DND-41 (cell line): ENCODE measurements around the gene NEGR1.

Experiments
- ATAC-seq: fragments of 200-7000 bp; cut with Tn5 transposase; 3 replicates; pipeline ENCODE4 v1.9.1; 2021; ENCODE audit warnings: low read depth; ENCODE audit not compliant: insufficient read depth
- DNase-seq: peaks from one replicate; pipeline ENCODE4 v3.0.0-alpha.2; 2020
- H2AFZ ChIP-seq: 2 replicates; pipeline ENCODE4 v1.6.0; 2012; ENCODE audit warnings: low read depth, low read length
- H3K27ac ChIP-seq: 2 replicates; pipeline ENCODE4 v1.5.1; 2012; ENCODE audit warnings: low read length, inconsistent platforms
- H3K27me3 ChIP-seq: fragments of 200-600 bp; sonication (generic); 2 replicates; pipeline ENCODE4 v1.6.0; 2012; ENCODE audit warnings: low read length, mild to moderate bottlenecking, inconsistent platforms; ENCODE audit not compliant: insufficient read depth, poor library complexity
- H3K36me3 ChIP-seq: 2 replicates; pipeline ENCODE4 v1.5.1; 2012; ENCODE audit warnings: low read length, inconsistent platforms; ENCODE audit not compliant: insufficient read depth
- H3K4me1 ChIP-seq: 2 replicates; pipeline ENCODE4 v1.5.1; 2012; ENCODE audit warnings: mild to moderate bottlenecking, low read length; ENCODE audit not compliant: insufficient read depth
- H3K4me2 ChIP-seq: 2 replicates; pipeline ENCODE4 v1.6.0; 2012; ENCODE audit warnings: mild to moderate bottlenecking, moderate library complexity, low read length, inconsistent platforms; ENCODE audit not compliant: insufficient read depth
- H3K4me3 ChIP-seq, 2 experiments: fragments of 200-600 bp in 1 of 2; shearing (Covaris generic) in 1 of 2; 2 replicates each; pipeline ENCODE4 v1.5.1; 2012 to 2016; ENCODE audit warnings: inconsistent platforms in 2 of 2, low read length in 2 of 2, mild to moderate bottlenecking in 2 of 2, low read depth in 1 of 2, moderate library complexity in 1 of 2
- H3K79me2 ChIP-seq: 2 replicates; pipeline ENCODE4 v1.6.0; 2012; ENCODE audit warnings: low read length, inconsistent platforms; ENCODE audit not compliant: insufficient read depth
- H3K9ac ChIP-seq: 2 replicates; pipeline ENCODE4 v1.6.0; 2012; ENCODE audit warnings: low read depth, mild to moderate bottlenecking, inconsistent platforms, low read length, moderate library complexity
- H3K9me3 ChIP-seq: 2 replicates; pipeline ENCODE4 v1.5.1; 2012; ENCODE audit warnings: low read length, moderate library complexity, mild to moderate bottlenecking, inconsistent platforms; ENCODE audit not compliant: insufficient read depth, severe bottlenecking
- H4K20me1 ChIP-seq: 2 replicates; pipeline ENCODE4 v1.6.0; 2012; ENCODE audit warnings: low read length; ENCODE audit not compliant: insufficient read depth
- CTCF ChIP-seq: IDR thresholded peaks from 2 replicates; pipeline ENCODE4 v1.5.1; 2012; ENCODE audit warnings: borderline replicate concordance, low read length, moderate library complexity, mild to moderate bottlenecking; ENCODE audit not compliant: poor library complexity, severe bottlenecking; ENCODE audit errors: extremely low read depth
- EZH2 ChIP-seq: IDR thresholded peaks from 3 replicates; pipeline ENCODE4 v1.6.1; 2012; ENCODE audit warnings: borderline replicate concordance, low read depth, mild to moderate bottlenecking, moderate library complexity, low read length, inconsistent platforms; ENCODE audit not compliant: severe bottlenecking

NEGR1 gene

GRCh38 chr1:72056516-72056915 is 225.8 kb downstream of the NEGR1 start:
- Histone ChIP-seq H3K4me1 (no peaks in the 10 kb centered on the region), H3K36me3 (no peaks in the 10 kb centered on the region), H3K27me3 (no peaks in the 10 kb centered on the region), H4K20me1 (no peaks in the 10 kb centered on the region), H3K4me2 (no peak overlapping the region), H3K4me3 (no peak overlapping the region), H2AFZ (no peak overlapping the region), H3K27ac (no peak overlapping the region), H3K9ac (no peak overlapping the region), H3K9me3 (no peaks in the 10 kb centered on the region), H3K79me2 (no peaks in the 10 kb centered on the region)
- no peak for ATAC-seq
- DNase-seq = no peak
- no peak for TF ChIP-seq EZH2
- TF ChIP-seq CTCF = no peak

GRCh38 chr1:72051538-72051937 is 230.8 kb downstream of the NEGR1 start:
- no peak overlapping the region for H3K27ac ChIP-seq
- H2AFZ ChIP-seq = no peak overlapping the region
- H3K79me2 ChIP-seq = no peaks in the 10 kb centered on the region
- no peaks in the 10 kb centered on the region for H4K20me1 ChIP-seq
- ATAC-seq = no peak
- DNase-seq = no peak
- H3K4me2 ChIP-seq = no peak overlapping the region
- H3K9me3 ChIP-seq = no peaks in the 10 kb centered on the region
- no peaks in the 10 kb centered on the region for H3K4me1 ChIP-seq
- H3K4me3 ChIP-seq = no peak overlapping the region
- no peak for TF ChIP-seq EZH2
- TF ChIP-seq CTCF = no peak
- no peaks in the 10 kb centered on the region for H3K36me3 ChIP-seq
- H3K27me3 ChIP-seq = no peaks in the 10 kb centered on the region
- no peak overlapping the region for H3K9ac ChIP-seq

- Histone ChIP-seq H3K9me3 (no peaks in the 10 kb centered on the region), H3K36me3 (no peaks in the 10 kb centered on the region), H3K4me2 (no peak overlapping the region), H3K9ac (no peak overlapping the region), H3K4me1 (no peaks in the 10 kb centered on the region), H3K4me3 (no peak overlapping the region), H3K27ac (no peak overlapping the region), H4K20me1 (no peaks in the 10 kb centered on the region), H2AFZ (no peak overlapping the region), H3K79me2 (no peaks in the 10 kb centered on the region), H3K27me3 (no peaks in the 10 kb centered on the region)
- TF ChIP-seq CTCF = no peak
- no peak for ATAC-seq
- no peak for DNase-seq
Observed at GRCh38 chr1:72050551-72050950, 231.8 kb downstream of the NEGR1 start.

GRCh38 chr1:72037745-72038343 is 244.5 kb downstream of the NEGR1 start:
- no peak overlapping the region for H3K9ac ChIP-seq
- H3K4me3 ChIP-seq = no peak overlapping the region
- DNase-seq = peak; percentile 54
- peaks cover 3% of the 10 kb centered on the region; the same call in 1 of the 2 replicates for H3K4me1 ChIP-seq
- no peaks in the 10 kb centered on the region for H3K36me3 ChIP-seq
- no peaks in the 10 kb centered on the region for H4K20me1 ChIP-seq
- H2AFZ ChIP-seq = no peak overlapping the region
- no peaks in the 10 kb centered on the region for H3K9me3 ChIP-seq
- H3K4me2 ChIP-seq = no peak overlapping the region
- no peaks in the 10 kb centered on the region for H3K27me3 ChIP-seq
- no peaks in the 10 kb centered on the region for H3K79me2 ChIP-seq
- ATAC-seq = peak; percentile 73
- H3K27ac ChIP-seq = no peak overlapping the region; the same call in 1 of the 2 replicates
- TF ChIP-seq EZH2 (no peak), CTCF (peak; percentile 77)
